Stromal cell of bone marrow (primary cell): ENCODE data around the gene KLHL7.

ENCODE experiments used
- DNase-seq: peaks from one replicate; pipeline ENCODE4 v3.0.0-alpha.2; 2012; ENCODE audit warnings: low read depth

The KLHL7 gene, protein sequence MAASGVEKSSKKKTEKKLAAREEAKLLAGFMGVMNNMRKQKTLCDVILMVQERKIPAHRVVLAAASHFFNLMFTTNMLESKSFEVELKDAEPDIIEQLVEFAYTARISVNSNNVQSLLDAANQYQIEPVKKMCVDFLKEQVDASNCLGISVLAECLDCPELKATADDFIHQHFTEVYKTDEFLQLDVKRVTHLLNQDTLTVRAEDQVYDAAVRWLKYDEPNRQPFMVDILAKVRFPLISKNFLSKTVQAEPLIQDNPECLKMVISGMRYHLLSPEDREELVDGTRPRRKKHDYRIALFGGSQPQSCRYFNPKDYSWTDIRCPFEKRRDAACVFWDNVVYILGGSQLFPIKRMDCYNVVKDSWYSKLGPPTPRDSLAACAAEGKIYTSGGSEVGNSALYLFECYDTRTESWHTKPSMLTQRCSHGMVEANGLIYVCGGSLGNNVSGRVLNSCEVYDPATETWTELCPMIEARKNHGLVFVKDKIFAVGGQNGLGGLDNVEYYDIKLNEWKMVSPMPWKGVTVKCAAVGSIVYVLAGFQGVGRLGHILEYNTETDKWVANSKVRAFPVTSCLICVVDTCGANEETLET

DNA sequence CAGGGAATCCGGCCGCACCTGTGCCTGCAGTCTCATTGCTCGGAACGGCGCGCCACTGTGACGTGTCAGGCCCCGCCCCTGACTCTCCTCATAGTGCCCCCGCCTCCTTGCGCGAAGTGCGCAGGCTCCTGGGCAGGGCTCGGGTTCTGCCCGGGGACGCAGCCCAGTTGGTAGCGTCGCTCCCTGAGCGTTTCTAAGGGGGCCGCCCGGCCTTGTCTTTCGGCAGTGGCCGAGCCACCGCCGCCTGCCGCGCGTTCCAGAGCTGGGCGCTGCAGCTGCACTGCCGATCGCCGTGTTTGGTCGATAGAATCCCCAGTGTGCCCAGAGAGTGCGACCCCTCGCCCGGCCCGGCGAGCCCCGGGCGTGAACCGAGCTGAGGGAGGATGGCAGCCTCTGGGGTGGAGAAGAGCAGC, at the start of gene KLHL7:
Gene KLHL7, plus strand, starts transcription at position 142 of the 413 bp plus-strand sequence. Its CDS starts 242 bp downstream, at position 384.
- peak; percentile 85 for DNase-seq

GRCh38 chr7:23058408-23059096, 47.0 kb upstream of the KLHL7 start:
- DNase-seq, result peak; percentile 31

GRCh38 chr7:23061327-23061726, 44.3 kb upstream of the KLHL7 start:
- no peak for DNase-seq

- DNase-seq, result no peak
Measured at GRCh38 chr7:23062452-23062851, 43.1 kb upstream of the KLHL7 start.

GRCh38 chr7:23065974-23066373, 39.6 kb upstream of the KLHL7 start:
- DNase-seq, result no peak

DNA sequence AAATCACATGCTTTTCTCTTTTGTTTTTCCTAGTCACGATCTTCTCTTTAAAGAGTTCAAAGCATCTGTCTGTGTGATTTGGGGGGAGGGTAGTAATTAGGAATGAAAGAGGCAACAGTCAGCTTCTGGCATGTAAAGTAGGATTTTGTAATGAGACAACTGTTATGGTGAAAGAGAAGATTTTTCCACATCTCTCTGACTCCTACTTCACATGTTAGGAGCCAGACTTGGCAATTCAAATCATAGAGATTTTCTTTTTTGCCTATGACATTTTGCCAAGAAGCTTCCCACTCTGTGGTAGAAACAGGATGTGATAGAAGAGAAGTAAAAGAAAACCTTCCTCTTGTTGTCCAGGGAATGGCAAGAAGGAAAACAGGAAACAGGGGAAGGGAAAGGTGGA, 38.3 kb upstream of the KLHL7 start:
- DNase-seq, result peak; percentile 80

- DNase-seq, result peak; percentile 47
Measured at GRCh38 chr7:23072048-23072447, 33.5 kb upstream of the KLHL7 start.

- no peak for DNase-seq
Measured at GRCh38 chr7:23072922-23073321, 32.7 kb upstream of the KLHL7 start.

GRCh38 chr7:23074443-23075261, 30.9 kb upstream of the KLHL7 start:
- no peak for DNase-seq

DNA sequence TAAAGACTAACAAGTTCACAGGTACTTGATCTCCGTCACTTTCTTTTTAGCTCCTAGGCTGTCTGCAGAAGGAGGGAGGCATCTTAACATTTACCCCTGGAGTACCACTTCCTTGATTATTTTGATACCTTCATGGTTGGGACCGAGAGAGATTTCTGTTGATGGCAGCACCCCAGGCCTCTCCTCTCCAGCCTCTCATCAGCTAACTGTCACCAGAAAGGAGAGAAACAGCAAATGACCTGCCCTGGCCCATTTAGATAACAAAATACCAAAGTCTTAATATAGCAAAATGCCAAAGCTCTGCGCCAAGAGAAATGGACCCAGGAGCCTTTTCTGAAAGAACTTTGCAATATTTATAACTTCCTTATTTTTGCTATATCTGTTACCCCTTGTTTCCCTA, 30.0 kb upstream of the KLHL7 start:
- no peak for DNase-seq

GRCh38 chr7:23076772-23077171, 28.8 kb upstream of the KLHL7 start:
- no peak for DNase-seq

GRCh38 chr7:23093111-23093510, 12.5 kb upstream of the KLHL7 start:
- no peak for DNase-seq

- DNase-seq, result no peak
Measured at GRCh38 chr7:23093546-23093945, 12.0 kb upstream of the KLHL7 start.

DNA sequence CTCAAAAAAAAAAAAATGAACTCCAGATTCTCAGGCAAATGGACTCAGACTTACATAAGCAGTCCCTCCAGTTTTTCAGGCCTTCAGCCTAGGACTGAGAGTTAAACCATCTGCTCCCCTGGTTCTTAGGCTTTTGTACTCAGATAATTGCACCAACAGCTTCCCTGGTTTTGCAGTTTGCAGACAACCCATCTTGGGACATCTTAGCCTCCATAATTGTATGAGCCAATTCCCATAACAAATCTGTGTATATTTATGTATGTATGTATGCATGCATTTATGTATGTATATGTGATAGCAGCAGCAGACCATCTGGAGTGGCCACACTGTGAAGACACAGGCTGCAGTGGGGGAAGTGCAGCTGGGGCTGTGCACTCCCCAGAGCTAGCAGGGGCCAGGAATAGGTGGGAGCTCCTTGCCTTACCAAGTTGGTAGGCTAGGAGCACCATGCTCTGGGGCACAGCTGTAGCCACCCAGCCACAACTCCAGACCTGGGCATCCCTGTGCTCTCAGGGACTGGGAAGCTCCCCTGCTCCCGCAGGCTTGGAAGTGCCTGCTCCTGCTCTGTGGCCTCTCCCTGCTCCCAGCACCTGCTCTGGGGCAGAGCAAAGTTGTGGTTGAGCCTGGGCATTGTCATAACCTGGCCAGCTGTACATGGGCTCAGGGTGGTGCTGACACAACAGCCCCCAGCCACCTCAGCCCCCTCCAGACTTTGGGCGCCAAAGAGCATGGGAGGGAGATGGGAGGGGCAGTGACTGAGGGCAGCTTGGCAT, 8.9 kb upstream of the KLHL7 start:
- DNase-seq, result no peak

DNA sequence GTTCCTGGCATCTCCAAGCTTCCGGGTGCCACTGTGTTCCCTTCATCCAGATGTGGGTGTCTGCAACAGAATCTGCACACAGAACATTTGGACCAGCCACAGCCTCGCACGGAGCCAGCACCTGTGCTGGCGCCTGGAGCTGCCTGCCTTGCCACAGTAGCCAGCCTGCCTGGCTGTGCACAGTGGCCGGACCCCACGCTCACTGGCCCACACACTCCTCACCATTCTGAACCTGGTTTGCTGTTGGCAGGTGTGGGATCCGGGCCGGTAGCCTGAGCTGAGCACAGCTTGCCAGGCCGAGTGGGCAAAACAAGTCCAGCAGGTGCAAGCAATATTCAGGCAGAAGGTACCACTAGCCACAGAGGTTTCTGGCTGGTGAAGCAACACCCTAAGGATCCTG, 7.6 kb upstream of the KLHL7 start:
- DNase-seq, result no peak

- no peak for DNase-seq
Measured at GRCh38 chr7:23098460-23098859, 7.1 kb upstream of the KLHL7 start.

- DNase-seq, result no peak
Measured at GRCh38 chr7:23100697-23101096, 4.9 kb upstream of the KLHL7 start.

- no peak for DNase-seq
Measured at GRCh38 chr7:23105086-23105643, 420 bp upstream of the KLHL7 start.

DNA sequence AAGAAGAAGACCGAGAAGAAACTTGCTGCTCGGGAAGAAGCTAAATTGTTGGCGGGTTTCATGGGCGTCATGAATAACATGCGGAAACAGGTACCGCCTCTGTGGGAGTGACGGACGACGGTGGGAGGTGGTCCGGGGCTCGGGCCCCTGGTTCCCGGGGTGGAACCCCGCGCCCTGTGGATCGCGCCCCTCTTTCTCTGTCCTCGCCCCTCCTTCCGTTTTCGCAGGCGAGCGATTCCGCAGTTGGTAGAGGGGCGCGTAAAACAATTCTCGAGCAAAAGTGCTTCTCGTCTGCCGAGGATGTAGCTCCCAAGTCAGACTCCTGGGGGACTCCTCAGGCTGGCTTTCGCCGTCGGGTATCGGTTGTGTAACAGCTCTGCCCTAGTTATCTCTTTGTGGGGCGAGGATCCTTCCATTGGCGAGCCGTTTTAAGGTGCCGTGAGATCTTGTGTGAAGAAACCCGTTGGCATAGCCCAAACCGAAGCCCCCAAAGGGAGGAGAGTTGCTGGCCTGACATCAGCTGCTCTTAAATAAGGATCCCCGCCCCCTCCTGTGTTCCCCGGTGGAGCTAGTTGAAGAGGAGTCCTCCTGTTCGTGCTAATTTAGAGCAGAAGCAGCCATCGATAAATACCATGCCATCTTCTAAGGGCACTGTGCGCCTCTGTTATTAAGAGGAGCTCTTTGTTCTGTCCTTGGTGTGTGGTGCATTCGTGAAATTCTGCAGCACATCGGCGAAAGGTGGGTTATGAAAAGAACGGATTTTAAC, 655 bp downstream of the KLHL7 start:
- DNase-seq, result no peak
